ENCODE results near the gene LDLRAD1.
"Not testable (repeated sequence)": the region's sequence is repeated elsewhere in the genome, so short reads cannot be mapped to it uniquely, and the experiment has no call there.

Gene LDLRAD1

DNA sequence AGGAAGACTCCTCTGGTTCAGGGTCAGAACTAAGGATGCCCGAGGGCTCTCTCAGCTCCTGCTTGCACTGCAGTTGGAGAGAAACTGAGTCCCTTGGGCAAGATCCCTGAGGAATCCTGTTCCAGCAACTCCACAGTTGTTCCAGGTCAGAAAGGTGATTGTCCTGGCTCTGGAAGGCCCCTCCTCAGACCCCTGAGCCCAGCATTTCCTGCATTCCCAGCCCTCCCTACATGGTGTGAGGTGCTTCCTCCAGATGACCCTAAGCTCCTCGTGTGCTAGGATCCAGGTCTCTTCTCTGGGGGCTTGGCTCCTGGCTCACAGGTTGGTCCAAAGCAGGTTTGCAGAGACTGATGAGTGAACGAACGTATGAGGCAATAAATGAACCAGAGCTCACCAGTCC, 11.5 kb downstream of the LDLRAD1 start:
- no peak overlapping the region for H3K27ac ChIP-seq
- TF ChIP-seq CTCF (conservative IDR thresholded peaks at IDR 0.05): no peak

- no peak for TF ChIP-seq CTCF (conservative IDR thresholded peaks at IDR 0.05)
- no peak overlapping the region for H3K27ac ChIP-seq
These were observed 13.4 kb downstream of the LDLRAD1 start for GRCh38 chr1:54004481-54005049.

DNA sequence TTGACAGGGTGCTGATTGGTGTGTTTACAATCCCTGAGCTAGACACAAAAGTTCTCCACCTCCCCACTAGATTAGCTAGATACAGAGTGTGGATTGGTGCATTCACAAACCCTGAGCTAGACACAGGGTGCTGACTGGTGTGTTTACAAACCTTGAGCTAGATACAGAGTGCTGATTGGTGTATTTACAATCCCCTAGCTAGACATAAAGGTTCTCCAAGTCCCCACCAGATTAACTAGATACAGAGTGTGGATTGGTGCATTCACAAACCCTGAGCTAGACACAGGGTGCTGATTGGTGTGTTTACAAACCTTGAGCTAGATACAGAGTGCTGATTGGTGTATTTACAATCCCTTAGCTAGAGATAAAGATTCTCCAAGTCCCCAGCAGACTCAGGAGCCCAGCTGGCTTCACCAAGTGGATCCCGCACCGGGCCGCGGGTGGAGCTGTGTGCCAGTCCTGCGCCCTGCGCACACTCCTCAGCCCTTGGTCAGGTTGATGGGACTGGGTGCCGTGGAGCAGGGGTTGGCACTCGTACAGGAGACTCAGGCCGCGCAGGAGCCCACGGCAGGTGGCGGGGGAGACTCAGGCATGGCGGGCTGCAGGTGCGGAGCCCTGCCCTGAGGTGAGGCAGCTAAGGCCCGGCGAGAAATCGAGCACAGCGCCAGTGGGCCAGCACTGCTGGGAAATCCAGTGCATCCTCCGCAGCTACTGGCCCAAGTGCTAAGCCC, 14.1 kb downstream of the LDLRAD1 start:
- H3K27ac ChIP-seq: not testable (repeated sequence)

DNA sequence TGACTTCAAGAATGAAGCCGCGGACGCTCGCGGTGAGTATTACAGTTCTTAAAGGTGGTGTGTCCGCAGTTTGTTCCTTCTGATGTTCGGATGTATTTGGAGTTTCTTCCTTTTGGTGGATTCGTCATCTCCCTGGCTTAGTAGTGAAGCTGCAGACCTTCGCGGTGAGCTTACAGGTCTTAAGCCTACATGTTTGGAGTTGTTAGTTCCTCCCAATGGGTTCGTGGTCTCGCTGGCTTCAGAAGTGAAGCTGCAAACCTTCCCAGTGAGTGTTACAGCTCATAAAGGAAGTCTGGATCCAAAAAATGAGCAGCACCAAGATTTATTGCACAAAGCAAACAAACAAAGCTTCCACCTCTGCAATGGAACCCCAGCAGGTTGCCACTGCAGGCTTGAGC, 14.7 kb downstream of the LDLRAD1 start:
- TF ChIP-seq CTCF (conservative IDR thresholded peaks at IDR 0.05): no peak
- peak overlapping the region; percentile 89; the same call in 1 of the 2 replicates for H3K27ac ChIP-seq

DNA sequence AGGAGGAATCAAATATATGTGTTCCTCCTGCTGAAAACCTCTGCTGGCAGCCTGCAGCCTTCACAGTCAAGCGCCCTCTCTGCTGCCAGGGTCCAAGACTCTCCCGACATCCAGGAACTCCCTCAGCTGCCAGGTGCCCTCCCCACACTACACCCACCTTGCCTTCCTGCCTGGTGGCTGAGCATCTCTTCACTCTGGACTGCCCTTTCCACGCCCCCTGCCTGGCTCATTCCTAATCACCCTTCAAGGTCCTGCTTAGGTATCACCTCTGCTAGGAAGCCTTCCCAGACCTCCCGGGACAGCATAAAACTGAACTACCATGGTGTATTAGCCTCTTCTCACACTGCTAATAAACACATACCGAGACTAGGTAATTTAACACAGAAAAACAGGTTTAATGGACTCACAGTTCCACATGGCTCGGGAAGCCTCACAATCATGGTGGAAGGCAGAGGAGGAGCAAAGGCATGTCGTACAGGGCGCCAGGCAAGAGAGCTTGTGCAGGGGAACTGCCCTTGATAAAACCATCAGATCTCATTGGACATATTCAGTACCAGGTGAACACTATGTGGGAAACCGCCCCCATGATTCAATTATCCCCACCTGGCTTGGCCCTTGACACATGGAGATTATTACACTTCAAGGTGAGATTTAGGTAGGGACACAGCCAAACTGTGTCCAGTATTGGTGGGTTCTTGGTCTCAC, 15.3 kb downstream of the LDLRAD1 start:
- TF ChIP-seq CTCF (conservative IDR thresholded peaks at IDR 0.05): no peak
- peak overlapping the region; percentile 89 for H3K27ac ChIP-seq

- peak overlapping the region; percentile 89 for H3K27ac ChIP-seq
- TF ChIP-seq CTCF (conservative IDR thresholded peaks at IDR 0.05): no peak
These were observed 16.4 kb downstream of the LDLRAD1 start for GRCh38 chr1:54001591-54001990.

DNA sequence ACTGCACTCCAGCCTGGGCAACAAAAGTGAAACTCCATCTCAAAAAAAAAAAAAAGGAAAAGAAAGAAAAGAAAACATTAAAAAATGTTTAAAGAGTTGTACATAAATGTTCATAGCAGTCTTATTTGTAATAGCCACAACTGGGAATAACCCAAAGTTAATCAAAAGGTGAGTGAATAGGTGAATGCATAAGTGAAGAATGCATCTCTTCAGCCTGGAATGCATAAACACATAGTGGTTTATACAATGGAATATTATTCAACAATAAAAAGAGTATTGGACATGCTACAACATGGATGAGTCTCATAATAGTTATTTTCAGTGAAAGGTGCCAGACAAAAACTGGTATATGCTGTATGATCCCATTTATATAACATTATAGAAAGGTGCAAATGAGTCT, 18.1 kb downstream of the LDLRAD1 start:
- H3K27ac ChIP-seq: no peak overlapping the region
- TF ChIP-seq CTCF (conservative IDR thresholded peaks at IDR 0.05): no peak

- no peak overlapping the region for H3K27ac ChIP-seq
- no peak for TF ChIP-seq CTCF (conservative IDR thresholded peaks at IDR 0.05)
These were observed 19.8 kb downstream of the LDLRAD1 start for GRCh38 chr1:53998223-53998622.

All from VCaP (cell line).